ENCODE results near the gene ACP3. TPM values are rescaled to one million over a fixed set of nuclear protein-coding genes. Genes with fewer than 3 reads are reported as not detected.

The ACP3 gene
- total and polyA plus RNA-seq, 4 donors = 0.15 to 2.1 (median 1.3) TPM; not detected in 1

DNA sequence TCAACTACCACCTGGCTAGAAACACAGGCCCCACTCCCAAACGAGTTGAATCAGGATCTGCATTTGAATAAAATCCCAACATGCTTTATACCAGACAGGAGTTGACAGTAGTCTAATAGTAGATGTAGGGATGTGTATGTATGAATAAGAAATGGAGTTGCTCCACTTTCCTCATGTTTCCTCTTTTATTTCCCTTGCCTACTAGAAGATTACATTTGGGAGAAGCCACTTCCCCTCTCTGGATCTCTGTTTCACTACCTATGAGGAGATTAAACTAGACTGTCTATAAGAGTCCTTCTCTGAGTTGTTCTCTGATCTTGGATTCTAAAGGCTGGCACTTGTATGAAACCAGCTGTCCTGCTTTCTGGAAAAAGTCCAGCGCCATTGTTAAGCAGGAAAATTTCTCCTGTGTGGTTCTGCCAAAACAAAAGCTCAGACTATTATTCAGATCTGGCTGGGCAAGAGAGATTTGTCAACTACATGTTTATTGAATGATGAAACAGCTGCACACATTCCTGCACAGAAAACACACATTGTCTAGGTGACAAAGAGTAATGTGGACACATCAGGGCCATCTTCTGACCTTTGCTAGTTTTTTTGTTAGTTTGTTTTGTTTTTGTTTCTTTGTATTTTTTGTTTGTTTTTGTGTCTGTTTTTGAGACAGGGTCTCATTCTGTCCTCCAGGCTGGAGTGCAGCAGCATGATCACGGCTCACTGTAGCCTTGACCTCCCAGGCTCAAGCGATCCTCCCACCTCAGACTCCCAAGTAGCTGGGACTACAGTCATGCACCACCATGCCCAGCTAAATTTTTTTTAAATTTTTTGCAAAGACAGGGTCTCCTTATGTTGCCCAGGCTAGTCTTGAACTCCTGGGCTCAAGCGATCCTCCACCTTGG, 29.9 kb downstream of the ACP3 start:
- Histone ChIP-seq H3K36me3 (ENCODE audit: control insufficient read depth in 4 of 4, insufficient read depth in 3 of 4, low read depth in 1 of 4, low read length in 3 of 4) (no peaks in the 10 kb centered on the region), H3K9ac (ENCODE audit: low read depth in 1 of 2, low read length in 2 of 2) (no peak overlapping the region), H3K27me3 (ENCODE audit: control insufficient read depth in 4 of 4, insufficient read depth in 4 of 4, low read length in 3 of 4) (no peaks in the 10 kb centered on the region), H3K27ac (ENCODE audit: low read depth in 1 of 2, low read length in 2 of 2) (no peak overlapping the region), H3K4me1 (ENCODE audit: control insufficient read depth in 4 of 4, insufficient read depth in 4 of 4, low read length in 3 of 4) (peaks cover 0 to 3% (median 0%) of the 10 kb centered on the region in 4 donors), H3K9me3 (ENCODE audit: control insufficient read depth in 4 of 4, low read length in 3 of 4) (no peaks in the 10 kb centered on the region), H3K4me3 (ENCODE audit: low read depth in 1 of 3, low read length in 3 of 3) (no peak overlapping the region)
- DNase-seq (ENCODE audit: low spot score) = no peak
- 88% methylated on average over 5 of the region's 5 CpGs for WGBS
- TF ChIP-seq TAF1 (conservative IDR thresholded peaks at IDR 0.05) (no peak), EGR1 (IDR thresholded peaks at IDR 0.05; ENCODE audit: low read depth in 2 of 2) (no peak), GABPA (IDR thresholded peaks at IDR 0.05 in 1 of 2, conservative IDR thresholded peaks at IDR 0.05 in 1 of 2) (no peak)

- TF ChIP-seq MAX (IDR thresholded peaks at IDR 0.05) = no peak
- TF ChIP-seq SP1 (IDR thresholded peaks at IDR 0.05) = no peak
- no peaks in the 10 kb centered on the region for H3K9me3 ChIP-seq (ENCODE audit: control insufficient read depth in 4 of 4, low read length in 3 of 4)
- no peaks in the 10 kb centered on the region for H3K36me3 ChIP-seq (ENCODE audit: control insufficient read depth in 4 of 4, insufficient read depth in 3 of 4, low read depth in 1 of 4, low read length in 3 of 4)
- DNase-seq (ENCODE audit: low spot score) = no peak
- no peak overlapping the region for H3K9ac ChIP-seq (ENCODE audit: low read depth in 1 of 2, low read length in 2 of 2)
- H3K27ac ChIP-seq (ENCODE audit: low read depth in 1 of 2, low read length in 2 of 2) = no peak overlapping the region
- H3K4me3 ChIP-seq (ENCODE audit: low read depth in 1 of 3, low read length in 3 of 3) = no peak overlapping the region
- WGBS = 88% methylated on average over 1 of the region's 1 CpG
- H3K27me3 ChIP-seq (ENCODE audit: control insufficient read depth in 4 of 4, insufficient read depth in 4 of 4, low read length in 3 of 4) = no peaks in the 10 kb centered on the region
- H3K4me1 ChIP-seq (ENCODE audit: control insufficient read depth in 4 of 4, insufficient read depth in 4 of 4, low read length in 3 of 4) = peaks cover 0 to 1% (median 0%) of the 10 kb centered on the region in 4 donors
These were observed 30.6 kb downstream of the ACP3 start for GRCh38 chr3:132347811-132348210.

GRCh38 chr3:132348531-132348930, 31.3 kb downstream of the ACP3 start:
- 100% methylated on average over 1 of the region's 1 CpG for WGBS

More at GRCh38 chr3:132348531-132348930, 31.3 kb downstream of the ACP3 start:
- TF ChIP-seq, protein P1, sequence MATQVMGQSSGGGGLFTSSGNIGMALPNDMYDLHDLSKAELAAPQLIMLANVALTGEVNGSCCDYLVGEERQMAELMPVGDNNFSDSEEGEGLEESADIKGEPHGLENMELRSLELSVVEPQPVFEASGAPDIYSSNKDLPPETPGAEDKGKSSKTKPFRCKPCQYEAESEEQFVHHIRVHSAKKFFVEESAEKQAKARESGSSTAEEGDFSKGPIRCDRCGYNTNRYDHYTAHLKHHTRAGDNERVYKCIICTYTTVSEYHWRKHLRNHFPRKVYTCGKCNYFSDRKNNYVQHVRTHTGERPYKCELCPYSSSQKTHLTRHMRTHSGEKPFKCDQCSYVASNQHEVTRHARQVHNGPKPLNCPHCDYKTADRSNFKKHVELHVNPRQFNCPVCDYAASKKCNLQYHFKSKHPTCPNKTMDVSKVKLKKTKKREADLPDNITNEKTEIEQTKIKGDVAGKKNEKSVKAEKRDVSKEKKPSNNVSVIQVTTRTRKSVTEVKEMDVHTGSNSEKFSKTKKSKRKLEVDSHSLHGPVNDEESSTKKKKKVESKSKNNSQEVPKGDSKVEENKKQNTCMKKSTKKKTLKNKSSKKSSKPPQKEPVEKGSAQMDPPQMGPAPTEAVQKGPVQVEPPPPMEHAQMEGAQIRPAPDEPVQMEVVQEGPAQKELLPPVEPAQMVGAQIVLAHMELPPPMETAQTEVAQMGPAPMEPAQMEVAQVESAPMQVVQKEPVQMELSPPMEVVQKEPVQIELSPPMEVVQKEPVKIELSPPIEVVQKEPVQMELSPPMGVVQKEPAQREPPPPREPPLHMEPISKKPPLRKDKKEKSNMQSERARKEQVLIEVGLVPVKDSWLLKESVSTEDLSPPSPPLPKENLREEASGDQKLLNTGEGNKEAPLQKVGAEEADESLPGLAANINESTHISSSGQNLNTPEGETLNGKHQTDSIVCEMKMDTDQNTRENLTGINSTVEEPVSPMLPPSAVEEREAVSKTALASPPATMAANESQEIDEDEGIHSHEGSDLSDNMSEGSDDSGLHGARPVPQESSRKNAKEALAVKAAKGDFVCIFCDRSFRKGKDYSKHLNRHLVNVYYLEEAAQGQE (IDR thresholded peaks at IDR 0.05) = no peak
- TF ChIP-seq JUND (IDR thresholded peaks at IDR 0.05) = no peak
- TF ChIP-seq MAX (IDR thresholded peaks at IDR 0.05) = no peak
- no peak for TF ChIP-seq YY1 (IDR thresholded peaks at IDR 0.05)
- TF ChIP-seq EGR1 (IDR thresholded peaks at IDR 0.05; ENCODE audit: low read depth in 2 of 2) = no peak
- TF ChIP-seq RAD21 (IDR thresholded peaks at IDR 0.05) = no peak
- no peak for TF ChIP-seq HNF4G (IDR thresholded peaks at IDR 0.05)
- TF ChIP-seq RXRA (IDR thresholded peaks at IDR 0.05) = no peak
- no peak for TF ChIP-seq NR2F2 (IDR thresholded peaks at IDR 0.05)
- TF ChIP-seq FOXA2 (IDR thresholded peaks at IDR 0.05) = no peak
- no peak for TF ChIP-seq GABPA (IDR thresholded peaks at IDR 0.05 in 1 of 2, conservative IDR thresholded peaks at IDR 0.05 in 1 of 2)
- TF ChIP-seq FOXA1 (IDR thresholded peaks at IDR 0.05) = no peak
- no peak for TF ChIP-seq HNF4A (conservative IDR thresholded peaks at IDR 0.05)
- TF ChIP-seq ATF3 (IDR thresholded peaks at IDR 0.05) = no peak
- TF ChIP-seq TAF1 (conservative IDR thresholded peaks at IDR 0.05) = no peak
- TF ChIP-seq, protein P2, sequence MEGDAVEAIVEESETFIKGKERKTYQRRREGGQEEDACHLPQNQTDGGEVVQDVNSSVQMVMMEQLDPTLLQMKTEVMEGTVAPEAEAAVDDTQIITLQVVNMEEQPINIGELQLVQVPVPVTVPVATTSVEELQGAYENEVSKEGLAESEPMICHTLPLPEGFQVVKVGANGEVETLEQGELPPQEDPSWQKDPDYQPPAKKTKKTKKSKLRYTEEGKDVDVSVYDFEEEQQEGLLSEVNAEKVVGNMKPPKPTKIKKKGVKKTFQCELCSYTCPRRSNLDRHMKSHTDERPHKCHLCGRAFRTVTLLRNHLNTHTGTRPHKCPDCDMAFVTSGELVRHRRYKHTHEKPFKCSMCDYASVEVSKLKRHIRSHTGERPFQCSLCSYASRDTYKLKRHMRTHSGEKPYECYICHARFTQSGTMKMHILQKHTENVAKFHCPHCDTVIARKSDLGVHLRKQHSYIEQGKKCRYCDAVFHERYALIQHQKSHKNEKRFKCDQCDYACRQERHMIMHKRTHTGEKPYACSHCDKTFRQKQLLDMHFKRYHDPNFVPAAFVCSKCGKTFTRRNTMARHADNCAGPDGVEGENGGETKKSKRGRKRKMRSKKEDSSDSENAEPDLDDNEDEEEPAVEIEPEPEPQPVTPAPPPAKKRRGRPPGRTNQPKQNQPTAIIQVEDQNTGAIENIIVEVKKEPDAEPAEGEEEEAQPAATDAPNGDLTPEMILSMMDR (IDR thresholded peaks at IDR 0.05; ENCODE audit: low read depth, low read length, missing input control) = no peak
- TF ChIP-seq SP1 (IDR thresholded peaks at IDR 0.05) = no peak
- Histone ChIP-seq H3K27me3 (ENCODE audit: control insufficient read depth in 4 of 4, insufficient read depth in 4 of 4, low read length in 3 of 4) (no peaks in the 10 kb centered on the region), H3K27ac (ENCODE audit: low read depth in 1 of 2, low read length in 2 of 2) (no peak overlapping the region), H3K4me1 (ENCODE audit: control insufficient read depth in 4 of 4, insufficient read depth in 4 of 4, low read length in 3 of 4) (peaks cover 0 to 2% (median 0%) of the 10 kb centered on the region in 4 donors), H3K36me3 (ENCODE audit: control insufficient read depth in 4 of 4, insufficient read depth in 3 of 4, low read depth in 1 of 4, low read length in 3 of 4) (no peaks in the 10 kb centered on the region), H3K9me3 (ENCODE audit: control insufficient read depth in 4 of 4, low read length in 3 of 4) (no peaks in the 10 kb centered on the region), H3K4me3 (ENCODE audit: low read depth in 1 of 3, low read length in 3 of 3) (no peak overlapping the region), H3K9ac (ENCODE audit: low read depth in 1 of 2, low read length in 2 of 2) (no peak overlapping the region)
- no peak for DNase-seq (ENCODE audit: low spot score)
